Esophagus muscularis mucosa (tissue), 3 donors: ENCODE measurements around the gene BCAR1.

Experiments
- POLR2A ChIP-seq: fragments of 450-650 bp; IDR thresholded peaks from one replicate; pipeline ENCODE4 v1.6.1; 2017; ENCODE audit warnings: antibody characterized with exemption, moderate library complexity, mild to moderate bottlenecking, low read depth
- POLR2AphosphoS5 ChIP-seq, 2 donors: sonication (generic); formaldehyde crosslinking; IDR thresholded peaks; one replicate each; pipeline ENCODE4 v1.6.1; 2017; ENCODE audit warnings: antibody characterized with exemption in 2 of 2
- TF ChIP-seq, protein P1 (sequence below), 3 experiments: fragments of 200-600 bp in 2 of 3; fragments of 450-650 bp in 1 of 3; sonication (generic) in 2 of 3; IDR thresholded peaks; one replicate each; pipeline ENCODE4 v1.5.1; 2017 to 2019; ENCODE audit warnings: antibody characterized with exemption in 3 of 3, mild to moderate bottlenecking in 2 of 3, moderate library complexity in 1 of 3

- TF ChIP-seq POLR2AphosphoS5 (IDR thresholded peaks at IDR 0.05) (no peak), POLR2A (no peak)
- TF ChIP-seq, protein P1, sequence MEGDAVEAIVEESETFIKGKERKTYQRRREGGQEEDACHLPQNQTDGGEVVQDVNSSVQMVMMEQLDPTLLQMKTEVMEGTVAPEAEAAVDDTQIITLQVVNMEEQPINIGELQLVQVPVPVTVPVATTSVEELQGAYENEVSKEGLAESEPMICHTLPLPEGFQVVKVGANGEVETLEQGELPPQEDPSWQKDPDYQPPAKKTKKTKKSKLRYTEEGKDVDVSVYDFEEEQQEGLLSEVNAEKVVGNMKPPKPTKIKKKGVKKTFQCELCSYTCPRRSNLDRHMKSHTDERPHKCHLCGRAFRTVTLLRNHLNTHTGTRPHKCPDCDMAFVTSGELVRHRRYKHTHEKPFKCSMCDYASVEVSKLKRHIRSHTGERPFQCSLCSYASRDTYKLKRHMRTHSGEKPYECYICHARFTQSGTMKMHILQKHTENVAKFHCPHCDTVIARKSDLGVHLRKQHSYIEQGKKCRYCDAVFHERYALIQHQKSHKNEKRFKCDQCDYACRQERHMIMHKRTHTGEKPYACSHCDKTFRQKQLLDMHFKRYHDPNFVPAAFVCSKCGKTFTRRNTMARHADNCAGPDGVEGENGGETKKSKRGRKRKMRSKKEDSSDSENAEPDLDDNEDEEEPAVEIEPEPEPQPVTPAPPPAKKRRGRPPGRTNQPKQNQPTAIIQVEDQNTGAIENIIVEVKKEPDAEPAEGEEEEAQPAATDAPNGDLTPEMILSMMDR (IDR thresholded peaks at IDR 0.05) = no peak
Measured at GRCh38 chr16:75222271-75222783, 29.1 kb downstream of the BCAR1 start.
